HG02981 (cell line): ENCODE data around the gene TNIP3.

Experiments used
- ATAC-seq: cut with Tn5 transposase; IDR thresholded peaks from one replicate; pipeline ENCODE4 v1.9.1; 2021; ENCODE audit warnings: mild to moderate bottlenecking, moderate library complexity; ENCODE audit not compliant: unreplicated experiment

The TNIP3 gene

GRCh38 chr4:121139533-121140222 is 24.4 kb downstream of the TNIP3 start:
- ATAC-seq = peak; percentile 81

DNA sequence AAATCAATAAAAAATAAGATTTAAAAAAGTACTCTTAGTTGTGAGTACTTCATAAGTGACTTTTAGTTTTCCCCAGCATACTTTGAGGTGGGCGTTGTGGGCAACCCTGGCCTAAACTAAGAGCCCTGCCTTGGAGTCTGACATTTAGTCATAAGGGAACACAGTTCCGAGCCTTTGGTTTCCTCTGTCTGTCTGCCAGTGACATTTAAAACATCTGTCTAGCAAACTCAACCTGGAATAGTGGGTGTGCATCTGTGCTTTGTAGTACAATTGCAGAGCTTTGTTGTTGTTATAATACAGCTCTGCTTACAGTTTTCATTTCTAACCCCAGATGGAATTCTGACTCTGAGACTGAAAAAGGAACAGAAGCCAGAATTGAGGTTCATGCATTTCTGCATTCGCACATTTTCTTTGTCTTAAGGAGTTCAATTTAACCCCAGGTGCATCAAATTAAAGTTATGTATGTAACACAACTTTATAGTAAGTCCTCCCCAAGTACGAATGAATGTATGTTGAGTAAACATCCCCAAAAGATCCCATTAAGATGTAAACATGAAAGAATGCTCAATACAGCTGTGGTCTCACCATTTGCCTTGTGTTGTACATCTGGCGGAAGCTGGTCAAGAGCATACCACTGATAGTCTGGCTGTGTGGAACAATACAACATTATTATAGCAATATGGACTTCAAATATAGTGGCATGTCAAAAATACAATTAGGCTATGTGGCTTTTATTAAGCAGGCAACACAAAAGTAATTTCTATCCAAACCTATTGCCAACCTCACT is 25.9 kb downstream of the TNIP3 start:
- ATAC-seq = no peak

GRCh38 chr4:121130326-121130660 is 33.8 kb downstream of the TNIP3 start:
- ATAC-seq = no peak

DNA sequence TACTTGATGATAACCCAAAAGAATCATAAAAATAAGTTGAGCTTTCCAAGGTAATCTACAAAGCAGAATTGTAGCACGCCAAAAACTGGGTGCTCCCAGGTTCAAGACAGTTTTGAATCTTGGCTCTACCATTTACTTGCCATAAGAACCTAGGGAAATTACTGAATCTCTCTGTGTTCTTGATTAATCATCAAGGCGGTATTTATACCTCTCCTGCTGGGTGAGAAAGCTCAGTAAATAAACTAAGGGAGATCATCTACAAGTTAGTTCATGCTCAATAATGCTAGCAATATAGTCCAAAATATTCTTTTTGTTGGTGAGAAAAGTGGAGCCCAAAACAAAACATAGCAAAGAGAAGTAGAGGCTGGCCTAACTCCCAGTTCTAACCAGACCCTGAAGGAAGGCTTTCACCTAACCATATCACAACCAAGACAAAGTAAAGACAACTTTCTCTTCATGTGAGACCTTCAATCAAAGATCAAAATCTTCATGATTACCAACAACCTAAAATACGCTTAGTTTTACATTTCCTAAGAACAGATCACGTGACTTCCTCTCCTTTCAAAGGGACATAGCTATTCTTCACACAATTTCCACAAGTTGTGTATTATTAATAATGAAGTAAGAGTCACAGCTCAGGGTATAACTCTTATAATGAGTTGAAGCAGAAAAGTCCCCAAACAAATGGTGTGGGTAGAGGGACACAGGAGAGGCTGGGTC is 34.4 kb downstream of the TNIP3 start:
- ATAC-seq = no peak

DNA sequence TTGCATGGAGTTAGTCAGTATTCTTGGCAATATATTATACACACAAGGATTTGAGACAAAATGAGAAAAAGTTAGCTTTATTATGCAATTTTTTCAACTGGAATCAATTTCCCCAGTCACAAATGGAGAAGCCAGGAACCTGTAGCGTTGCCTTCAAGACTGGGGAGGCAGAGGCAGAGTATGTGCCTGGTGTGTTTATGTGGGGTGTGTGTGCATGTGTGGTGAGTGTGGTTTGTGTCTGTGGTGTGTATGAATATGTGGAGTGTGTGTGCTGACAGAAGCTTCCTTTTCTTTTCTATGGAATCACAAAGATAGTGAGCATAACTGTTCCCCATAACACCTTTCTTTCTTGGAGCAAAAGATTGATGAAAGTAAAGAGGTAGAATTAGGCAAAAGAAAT is 37.0 kb downstream of the TNIP3 start:
- no peak for ATAC-seq

DNA sequence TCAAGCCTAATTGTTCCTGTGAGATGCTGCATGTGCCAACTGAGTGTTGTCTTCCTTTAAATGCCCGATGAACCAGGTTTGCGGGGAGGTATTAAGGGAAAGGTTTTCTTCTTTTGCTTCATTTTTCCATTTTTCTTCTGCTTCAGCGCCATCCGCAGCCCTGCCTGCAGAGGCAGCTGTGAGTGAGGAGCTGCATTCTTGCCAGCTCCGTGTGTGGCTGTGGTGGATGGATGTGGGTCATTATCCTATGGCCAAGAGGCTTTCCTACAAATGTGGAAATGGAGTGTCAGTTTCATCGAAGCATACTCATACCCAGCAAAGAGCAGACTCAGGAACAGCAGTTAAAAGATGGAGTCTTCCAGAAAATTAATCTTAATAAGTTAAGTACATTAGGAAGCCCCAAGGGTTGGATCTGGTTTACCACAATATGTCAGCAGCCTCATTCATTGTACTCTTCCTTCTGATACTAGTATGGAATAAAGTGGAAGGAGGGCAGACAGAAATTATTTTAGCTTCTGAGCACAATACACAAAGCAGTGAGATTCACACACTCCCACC is 37.6 kb downstream of the TNIP3 start:
- no peak for ATAC-seq

GRCh38 chr4:121125498-121125885 is 38.6 kb downstream of the TNIP3 start:
- no peak for ATAC-seq

- ATAC-seq = no peak
Measured at GRCh38 chr4:121122661-121123060, 41.5 kb downstream of the TNIP3 start.

GRCh38 chr4:121119715-121120114 is 44.4 kb downstream of the TNIP3 start:
- ATAC-seq = no peak

GRCh38 chr4:121118344-121118743 is 45.8 kb downstream of the TNIP3 start:
- ATAC-seq = no peak

DNA sequence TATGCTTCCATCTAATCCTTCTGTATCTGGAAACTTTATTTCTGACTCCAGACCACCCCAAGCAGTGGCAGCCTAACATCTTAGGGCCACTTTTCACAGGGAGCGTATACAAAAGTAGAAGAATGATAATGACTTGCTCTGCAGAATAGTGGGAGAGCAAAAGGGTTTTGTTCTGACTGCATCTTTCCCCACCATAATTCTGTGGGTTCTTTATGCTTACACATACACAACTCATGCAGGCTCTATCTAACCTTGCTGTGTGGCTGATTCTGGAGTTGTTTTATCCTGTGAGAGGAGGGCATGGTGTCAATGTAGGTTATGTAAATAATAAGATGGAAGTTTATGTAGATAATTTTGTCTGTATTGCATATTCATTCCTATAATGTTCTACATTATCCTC is 49.4 kb downstream of the TNIP3 start:
- no peak for ATAC-seq

GRCh38 chr4:121112530-121112929 is 51.6 kb downstream of the TNIP3 start:
- ATAC-seq = no peak

- no peak for ATAC-seq
Measured at GRCh38 chr4:121108557-121108956, 55.6 kb downstream of the TNIP3 start.

GRCh38 chr4:121107507-121107906 is 56.6 kb downstream of the TNIP3 start:
- no peak for ATAC-seq

- ATAC-seq = no peak
Measured at GRCh38 chr4:121100093-121100775, 63.9 kb downstream of the TNIP3 start.

GRCh38 chr4:121098266-121098665 is 65.9 kb downstream of the TNIP3 start:
- ATAC-seq = no peak

DNA sequence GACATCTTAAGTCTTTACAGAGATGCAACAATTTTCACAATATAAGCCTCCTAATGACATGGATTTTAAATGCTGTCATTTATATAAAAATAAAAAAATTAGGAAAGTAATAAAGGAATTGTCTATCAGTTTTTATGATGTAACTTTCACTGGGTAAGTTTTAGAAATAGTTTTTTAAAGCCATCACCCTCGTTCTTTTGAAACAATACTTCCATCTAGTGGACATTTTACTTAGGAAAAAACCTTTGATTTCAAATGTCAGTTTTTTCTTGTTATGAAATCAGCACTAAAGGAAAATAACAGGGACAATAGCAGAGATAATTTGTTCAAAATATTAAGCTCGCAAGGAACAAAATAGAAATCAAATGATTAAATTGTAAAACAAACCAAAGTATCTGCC is 67.5 kb downstream of the TNIP3 start:
- ATAC-seq = no peak

DNA sequence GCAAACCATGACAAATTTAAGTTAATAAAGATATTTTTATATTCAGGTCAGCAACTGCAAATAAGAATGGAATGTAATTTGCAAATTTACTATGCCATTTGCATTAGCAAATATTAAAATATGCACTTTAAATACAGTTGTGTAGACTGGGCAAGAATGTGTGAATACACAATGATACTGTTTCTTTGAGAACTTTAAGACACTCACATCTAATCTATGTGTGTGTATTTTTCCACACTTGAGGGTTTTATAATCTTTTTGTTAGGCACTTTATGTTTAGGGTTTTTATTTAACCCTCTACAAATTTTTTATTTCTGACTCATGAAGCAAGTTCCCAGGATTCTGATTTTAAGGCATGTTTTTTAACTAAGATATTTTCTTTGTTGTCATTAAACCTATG is 67.9 kb downstream of the TNIP3 start:
- ATAC-seq = no peak

DNA sequence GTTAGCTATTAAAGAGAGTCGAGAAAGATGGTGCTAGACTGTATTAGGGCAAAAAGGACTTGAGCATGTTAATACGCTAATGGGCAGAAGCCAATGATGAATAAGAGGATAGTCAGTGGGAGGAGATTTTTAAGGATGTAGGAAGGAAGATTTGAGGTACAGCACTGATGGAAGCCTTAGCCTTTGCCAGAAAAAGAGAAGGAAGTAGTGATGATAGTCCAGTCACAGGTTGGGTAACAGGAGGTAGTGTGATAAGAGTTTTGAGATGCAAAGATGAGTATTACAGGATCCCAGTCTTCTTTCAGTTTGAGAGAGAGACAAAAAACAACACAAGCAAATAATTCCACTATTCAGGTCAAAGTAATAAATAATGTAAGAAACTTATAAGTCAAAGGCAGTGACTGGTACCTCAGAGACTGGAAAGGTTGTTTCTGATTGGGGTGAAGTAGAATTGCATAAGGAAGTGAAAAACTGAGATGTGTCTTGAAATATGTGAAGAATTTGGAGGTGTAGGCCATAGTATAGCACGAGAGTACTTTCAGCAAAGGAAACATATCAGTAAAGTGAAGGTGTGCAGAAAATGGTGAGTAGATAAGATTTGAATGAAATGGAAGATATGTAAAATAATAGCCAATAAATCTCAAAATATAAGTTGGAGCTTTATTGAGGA is 69.7 kb downstream of the TNIP3 start:
- no peak for ATAC-seq

GRCh38 chr4:121093261-121093660 is 70.9 kb downstream of the TNIP3 start:
- no peak for ATAC-seq

- no peak for ATAC-seq
Measured at GRCh38 chr4:121091941-121092340, 72.2 kb downstream of the TNIP3 start.
